NCI-H82 (cell line): Measurements from ENCODE around the gene INPP4A.
"Not testable (repeated sequence)": the region's sequence is repeated elsewhere in the genome, so short reads cannot be mapped to it uniquely, and the experiment has no call there.

Source experiments
- DNase-seq: peaks from one replicate; lab custom pipeline; 2025; lab: John Stamatoyannopoulos, UW

Gene INPP4A

GRCh38 chr2:98444436-98445176, at the start of gene INPP4A:
Gene INPP4A (plus strand): TSS chr2:98444858. CDS start chr2:98520049, 75,191 bp downstream.
- DNase-seq, result peak; percentile 91

GRCh38 chr2:98395977-98396376, 48.7 kb upstream of the INPP4A start:
- DNase-seq, result no peak

- no peak for DNase-seq
Observed at GRCh38 chr2:98396745-98397355, 47.8 kb upstream of the INPP4A start.

GRCh38 chr2:98399140-98399539, 45.5 kb upstream of the INPP4A start:
- DNase-seq, result no peak

GRCh38 chr2:98403878-98404277, 40.8 kb upstream of the INPP4A start:
- no peak for DNase-seq

- no peak for DNase-seq
Observed at GRCh38 chr2:98404556-98405250, 40.0 kb upstream of the INPP4A start.

GRCh38 chr2:98405301-98405700, 39.4 kb upstream of the INPP4A start:
- DNase-seq, result no peak

GRCh38 chr2:98408155-98408554, 36.5 kb upstream of the INPP4A start:
- DNase-seq, result no peak

- DNase-seq, result peak; percentile 93
Observed at GRCh38 chr2:98412751-98413458, 31.8 kb upstream of the INPP4A start.

GRCh38 chr2:98414246-98414645, 30.4 kb upstream of the INPP4A start:
- not testable (repeated sequence) for DNase-seq

- DNase-seq, result not testable (repeated sequence)
Observed at GRCh38 chr2:98415719-98416248, 28.9 kb upstream of the INPP4A start.

GRCh38 chr2:98416383-98417159, 28.1 kb upstream of the INPP4A start:
- DNase-seq, result no peak

GRCh38 chr2:98419544-98419943, 25.1 kb upstream of the INPP4A start:
- no peak for DNase-seq

- DNase-seq, result no peak
Observed at GRCh38 chr2:98419977-98420725, 24.5 kb upstream of the INPP4A start.

GRCh38 chr2:98422449-98422848, 22.2 kb upstream of the INPP4A start:
- DNase-seq, result no peak

- no peak for DNase-seq
Observed at GRCh38 chr2:98426771-98427170, 17.9 kb upstream of the INPP4A start.

GRCh38 chr2:98432145-98432544, 12.5 kb upstream of the INPP4A start:
- DNase-seq, result no peak

- no peak for DNase-seq
Observed at GRCh38 chr2:98433363-98433964, 11.2 kb upstream of the INPP4A start.

- DNase-seq, result no peak
Observed at GRCh38 chr2:98434492-98434891, 10.2 kb upstream of the INPP4A start.

GRCh38 chr2:98435670-98436069, 9.0 kb upstream of the INPP4A start:
- DNase-seq, result not testable (repeated sequence)
